KMS-11 (cell line): ENCODE measurements around the gene RHEX.
"Not testable (repeated sequence)": the region's sequence is repeated elsewhere in the genome, so short reads cannot be mapped to it uniquely, and the experiment has no call there.

ENCODE experiments used
- H2AFZ ChIP-seq: fragments of 200-600 bp; sonication (generic); 2 replicates; pipeline ENCODE4 v1.6.1; 2016; ENCODE audit warnings: antibody characterized with exemption, mixed run types, low read depth
- H3K27ac ChIP-seq: fragments of 200-600 bp; sonication (generic); 2 replicates; pipeline ENCODE4 v1.6.1; 2016; ENCODE audit warnings: mild to moderate bottlenecking, mixed run types
- H3K27me3 ChIP-seq: fragments of 200-600 bp; sonication (generic); 2 replicates; pipeline ENCODE4 v1.6.1; 2017; ENCODE audit warnings: mild to moderate bottlenecking, low read depth, mixed run types, moderate library complexity; ENCODE audit not compliant: insufficient read depth
- H3K36me3 ChIP-seq: fragments of 200-600 bp; sonication (generic); 2 replicates; pipeline ENCODE4 v1.6.1; 2017; ENCODE audit warnings: mild to moderate bottlenecking, mixed run types; ENCODE audit not compliant: insufficient read depth
- H3K4me1 ChIP-seq: fragments of 200-600 bp; sonication (generic); 2 replicates; pipeline ENCODE4 v1.6.1; 2016; ENCODE audit warnings: mild to moderate bottlenecking, low read depth, mixed run types; ENCODE audit not compliant: poor library complexity, severe bottlenecking
- H3K4me2 ChIP-seq: fragments of 200-600 bp; sonication (generic); 2 replicates; pipeline ENCODE4 v1.7.0; 2016; ENCODE audit warnings: mild to moderate bottlenecking, mixed run types
- H3K4me3 ChIP-seq: fragments of 200-600 bp; sonication (generic); IDR thresholded peaks from 2 replicates; pipeline ENCODE4 v1.6.1; 2017; ENCODE audit warnings: low read depth, low read length, mixed read lengths; ENCODE audit not compliant: insufficient read depth
- H3K79me2 ChIP-seq: fragments of 200-600 bp; sonication (generic); 2 replicates; pipeline ENCODE4 v1.6.1; 2016; ENCODE audit warnings: low read depth, mixed run types; ENCODE audit not compliant: insufficient read depth
- H3K9ac ChIP-seq: fragments of 200-600 bp; sonication (generic); 2 replicates; pipeline ENCODE4 v1.6.1; 2016; ENCODE audit warnings: mild to moderate bottlenecking, mixed run types
- H4K20me1 ChIP-seq: fragments of 200-600 bp; sonication (generic); 2 replicates; pipeline ENCODE4 v1.6.1; 2016; ENCODE audit warnings: mild to moderate bottlenecking, mixed run types; ENCODE audit not compliant: insufficient read depth
- CTCF ChIP-seq: fragments of 200-600 bp; sonication (generic); conservative IDR thresholded peaks from 2 replicates; pipeline ENCODE4 v1.6.1; 2017; ENCODE audit warnings: low read depth, mild to moderate bottlenecking, antibody characterized with exemption, low read length, moderate library complexity, mixed read lengths

RHEX gene

GRCh38 chr1:206052919-206053610 lies at the start of gene RHEX:
Gene RHEX (plus strand): TSS chr1:206053173. CDS start chr1:206097829, 44,656 bp downstream.
- Histone ChIP-seq H3K27ac (peak within 1 kb of the TSS; percentile 57; the same call in 1 of the 2 replicates), H3K4me2 (peak within 1 kb of the TSS; percentile 40), H3K4me1 (peaks cover 64% of the 10 kb centered on the region), H2AFZ (peak within 1 kb of the TSS; percentile 24)
- not testable (repeated sequence) for H4K20me1 ChIP-seq, H3K4me3 ChIP-seq, H3K27me3 ChIP-seq, H3K9ac ChIP-seq, H3K36me3 ChIP-seq, H3K79me2 ChIP-seq

GRCh38 chr1:206003854-206004800 lies 48.8 kb upstream of the RHEX start:
- peaks cover 11% of the 10 kb centered on the region for H3K4me1 ChIP-seq

GRCh38 chr1:206004826-206005225 lies 48.1 kb upstream of the RHEX start:
- H3K79me2 ChIP-seq = no peaks in the 10 kb centered on the region
- H3K27me3 ChIP-seq = no peaks in the 10 kb centered on the region
- H3K9ac ChIP-seq = no peak overlapping the region
- H4K20me1 ChIP-seq = no peaks in the 10 kb centered on the region
- peaks cover 11% of the 10 kb centered on the region for H3K4me1 ChIP-seq
- no peak overlapping the region for H3K4me2 ChIP-seq
- H3K4me3 ChIP-seq = no peak overlapping the region
- H3K36me3 ChIP-seq = no peaks in the 10 kb centered on the region
- no peak overlapping the region for H3K27ac ChIP-seq
- H2AFZ ChIP-seq = no peak overlapping the region
- no peak for TF ChIP-seq CTCF

More at GRCh38 chr1:206003854-206004800, 48.8 kb upstream of the RHEX start:
- Histone ChIP-seq H3K27ac (no peak overlapping the region), H3K9ac (no peak overlapping the region), H3K4me2 (peak overlapping the region; percentile 3; the same call in 1 of the 2 replicates), H2AFZ (no peak overlapping the region), H4K20me1 (no peaks in the 10 kb centered on the region), H3K27me3 (no peaks in the 10 kb centered on the region), H3K79me2 (no peaks in the 10 kb centered on the region), H3K36me3 (no peaks in the 10 kb centered on the region), H3K4me3 (no peak overlapping the region)
- no peak for TF ChIP-seq CTCF

GRCh38 chr1:206005234-206005633 lies 47.7 kb upstream of the RHEX start:
- Histone ChIP-seq H3K9ac (no peak overlapping the region), H3K4me1 (peaks cover 11% of the 10 kb centered on the region), H3K4me3 (no peak overlapping the region), H3K27ac (no peak overlapping the region), H2AFZ (no peak overlapping the region), H3K4me2 (no peak overlapping the region), H3K79me2 (no peaks in the 10 kb centered on the region), H4K20me1 (no peaks in the 10 kb centered on the region), H3K27me3 (no peaks in the 10 kb centered on the region), H3K36me3 (no peaks in the 10 kb centered on the region)
- TF ChIP-seq CTCF = no peak
